Ovary (tissue), 9 donors: ENCODE results near the gene ARIH2. TPM values are rescaled to one million over a fixed set of nuclear protein-coding genes. Genes with fewer than 3 reads are reported as not detected.

Source experiments
- DNase-seq, 5 donors: peaks; one replicate each; pipeline ENCODE4 v3.0.0-alpha.2; 2019 to 2020
- H3K27ac ChIP-seq, 2 donors: fragments of 200-600 bp; one replicate each; pipeline versions ENCODE4 v1.5.1 to v1.8.0; 2019 to 2022
- H3K27me3 ChIP-seq: fragments of 200-600 bp; one replicate; pipeline ENCODE4 v1.8.0; 2022
- H3K36me3 ChIP-seq: fragments of 200-600 bp; sonication (generic); one replicate; pipeline ENCODE4 v1.5.1; 2019
- H3K4me1 ChIP-seq: one replicate; pipeline ENCODE4 v1.8.1; 2013; ENCODE audit warnings: mild to moderate bottlenecking, moderate library complexity; ENCODE audit not compliant: insufficient read depth
- H3K4me3 ChIP-seq: fragments of 200-600 bp; sonication (generic); one replicate; pipeline ENCODE4 v1.5.1; 2017
- H3K9me3 ChIP-seq, 2 donors: fragments of 200-600 bp in 1 of 2; sonication (generic) in 1 of 2; one replicate each; pipeline versions ENCODE4 v1.5.1 to v1.8.1; 2013 to 2019; ENCODE audit warnings: mild to moderate bottlenecking in 1 of 2, moderate library complexity in 1 of 2
- EP300 ChIP-seq: sonication (generic); formaldehyde crosslinking; IDR thresholded peaks from one replicate; pipeline ENCODE4 v1.6.1; 2017; ENCODE audit warnings: antibody characterized with exemption
- POLR2A ChIP-seq: fragments of 450-650 bp; IDR thresholded peaks from one replicate; pipeline ENCODE4 v1.6.1; 2017; ENCODE audit warnings: antibody characterized with exemption, mild to moderate bottlenecking, moderate library complexity
- WGBS, 3 donors: extraction: QIAGEN DNeasy Blood & Tissue Kit in 1 of 3; methylation state at CpG; one replicate each; pipeline versions ENCODE4 v1.1.5 to v1.1.7; 2013 to 2017; 5-methylcytosine and 5-hydroxymethylcytosine counted together
- intact Hi-C, 4 donors: fragments of 100-400 bp; cut with DNase I; formaldehyde crosslinking; loops; one replicate each; pipeline versions ENCODE4 v1.11.0 to v1.15.1; 2022 to 2023
- polyA plus RNA-seq, 2 donors: library from polyadenylated mRNA; stranded (reverse); fragments of 200-250 nt in 1 of 2; fragments of 350-450 nt in 1 of 2; fragmentation: Illumina TruSeq in 1 of 2; extraction: RNeasy Lipid Tissue Mini Kit (QIAGEN cat#74804) in 1 of 2; gene quantifications; one replicate each; pipeline ENCODE4 v1.2.3, GENCODE V29; 2013 to 2014
- total RNA-seq, 7 donors: library from RNA; depleted of rRNA in 2 of 7; stranded (reverse); fragments of >200 nt in 2 of 7; fragmentation: NEBNext Ultra II Directional in 3 of 7; extraction: Animal tissue kit (Norgen Biotek cat#: 25700) in 3 of 7; gene quantifications; one replicate each; pipeline versions ENCODE4 v1.1.0 to v1.2.4, GENCODE V29; 2016 to 2023
- TF ChIP-seq, protein P1 (sequence below), 3 donors: fragments of 450-650 bp in 2 of 3; fragments of 200-600 bp in 1 of 3; IDR thresholded peaks; one replicate each; pipeline versions ENCODE4 v1.5.1 to v1.8.0; 2016 to 2022; ENCODE audit warnings: antibody characterized with exemption in 3 of 3, mild to moderate bottlenecking in 1 of 3
- donor health status: DM: no; HTN: no; CAD: no; lungs with moderate emphysema.
- donor health status: DM: no; HTN: no; CAD: no.
- donor health status: Bipolar disorder and iron deficiency.
- donor health status: DM: yes; HTN: yes; CAD: no.
- donor health status: DM: no; HTN: no; CAD: no.
- donor health status: DM: yes; HTN: yes; CAD: no.

ARIH2 gene
- total and polyA plus RNA-seq, 9 donors, result 39.6 to 95.7 (median 72.0) TPM

DNA sequence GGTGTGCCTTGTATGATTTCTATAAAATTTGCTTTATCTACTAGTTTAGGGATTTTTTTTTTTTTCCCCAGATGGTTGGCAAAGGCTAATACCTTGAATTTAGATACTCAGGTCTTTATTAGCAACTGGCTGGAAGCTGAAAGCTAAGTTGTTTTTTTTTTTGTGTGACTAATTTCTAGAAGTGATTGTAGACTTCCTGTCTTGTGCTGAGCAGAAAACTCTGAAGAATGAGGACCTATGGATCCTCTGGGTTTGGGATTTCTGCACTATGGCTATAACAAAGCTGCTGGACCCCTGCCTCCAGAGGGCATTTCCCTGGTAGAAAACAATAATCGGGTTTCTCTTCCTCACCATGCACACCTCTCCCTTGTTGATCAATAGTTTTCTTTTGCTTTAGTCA, 10.0 kb downstream of the ARIH2 start:
- Histone ChIP-seq H3K9me3 (no peaks in the 10 kb centered on the region), H3K4me3 (no peak overlapping the region), H3K4me1 (peaks cover 1% of the 10 kb centered on the region), H3K36me3 (no peaks in the 10 kb centered on the region), H3K27me3 (no peaks in the 10 kb centered on the region), H3K27ac (no peak overlapping the region)
- TF ChIP-seq, protein P1, sequence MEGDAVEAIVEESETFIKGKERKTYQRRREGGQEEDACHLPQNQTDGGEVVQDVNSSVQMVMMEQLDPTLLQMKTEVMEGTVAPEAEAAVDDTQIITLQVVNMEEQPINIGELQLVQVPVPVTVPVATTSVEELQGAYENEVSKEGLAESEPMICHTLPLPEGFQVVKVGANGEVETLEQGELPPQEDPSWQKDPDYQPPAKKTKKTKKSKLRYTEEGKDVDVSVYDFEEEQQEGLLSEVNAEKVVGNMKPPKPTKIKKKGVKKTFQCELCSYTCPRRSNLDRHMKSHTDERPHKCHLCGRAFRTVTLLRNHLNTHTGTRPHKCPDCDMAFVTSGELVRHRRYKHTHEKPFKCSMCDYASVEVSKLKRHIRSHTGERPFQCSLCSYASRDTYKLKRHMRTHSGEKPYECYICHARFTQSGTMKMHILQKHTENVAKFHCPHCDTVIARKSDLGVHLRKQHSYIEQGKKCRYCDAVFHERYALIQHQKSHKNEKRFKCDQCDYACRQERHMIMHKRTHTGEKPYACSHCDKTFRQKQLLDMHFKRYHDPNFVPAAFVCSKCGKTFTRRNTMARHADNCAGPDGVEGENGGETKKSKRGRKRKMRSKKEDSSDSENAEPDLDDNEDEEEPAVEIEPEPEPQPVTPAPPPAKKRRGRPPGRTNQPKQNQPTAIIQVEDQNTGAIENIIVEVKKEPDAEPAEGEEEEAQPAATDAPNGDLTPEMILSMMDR (IDR thresholded peaks at IDR 0.05), result no peak
- TF ChIP-seq EP300 (no peak), POLR2A (no peak)
- no peak for DNase-seq
- 81 to 85% (median 83%) methylated on average over 1 of the region's 1 CpG for WGBS, 3 donors
- intact Hi-C loops, result no loop called here

DNA sequence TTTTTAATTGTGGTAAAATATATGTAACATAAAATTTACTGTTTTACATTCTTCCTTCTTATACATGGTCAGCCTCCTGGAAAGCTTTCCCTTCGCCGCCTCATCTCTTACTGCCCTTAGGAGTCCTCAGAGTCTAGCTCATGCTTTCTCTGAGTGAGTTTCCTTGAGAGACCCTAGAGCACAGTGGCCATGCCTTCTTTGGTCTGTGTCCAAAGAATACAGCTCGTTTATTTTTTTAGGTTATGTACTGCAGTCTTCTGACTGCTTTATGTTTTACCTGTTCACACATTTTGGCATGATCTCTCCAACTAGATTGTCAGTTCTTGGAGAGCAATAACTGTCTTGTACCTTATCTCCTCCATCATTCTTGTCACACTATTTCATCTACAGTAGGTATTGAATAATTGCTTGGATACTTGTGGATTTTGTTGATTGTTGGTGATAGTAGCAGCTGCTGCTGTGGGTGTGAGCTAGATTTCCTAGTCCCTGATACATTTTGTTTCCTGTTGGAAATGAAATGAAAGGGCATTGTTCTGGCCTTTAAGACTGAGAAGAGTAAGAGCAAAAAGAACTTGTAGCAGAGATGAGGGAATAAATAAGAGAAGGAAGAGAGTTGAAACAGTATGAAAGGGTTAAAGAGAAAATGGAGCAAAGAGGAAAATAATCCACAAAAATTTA, 10.9 kb downstream of the ARIH2 start:
- Histone ChIP-seq H3K27me3 (no peaks in the 10 kb centered on the region), H3K4me1 (peaks cover 1% of the 10 kb centered on the region), H3K4me3 (no peak overlapping the region), H3K9me3 (no peaks in the 10 kb centered on the region), H3K27ac (no peak overlapping the region), H3K36me3 (no peaks in the 10 kb centered on the region)
- no peak for TF ChIP-seq EP300
- TF ChIP-seq, protein P1 (IDR thresholded peaks at IDR 0.05), result no peak
- TF ChIP-seq POLR2A, result no peak
- 59 to 69% (median 64%) methylated on average over 3 of the region's 3 CpGs for WGBS, 3 donors
- DNase-seq, result no peak
- intact Hi-C loops, result no loop called here

GRCh38 chr3:48930590-48930989, 11.9 kb downstream of the ARIH2 start:
- no peaks in the 10 kb centered on the region for H3K9me3 ChIP-seq
- H3K36me3 ChIP-seq, result no peaks in the 10 kb centered on the region
- no peaks in the 10 kb centered on the region for H3K27me3 ChIP-seq
- no peak for DNase-seq
- H3K4me3 ChIP-seq, result no peak overlapping the region
- H3K4me1 ChIP-seq, result peaks cover 1% of the 10 kb centered on the region
- WGBS, 3 donors, result 90 to 95% (median 94%) methylated on average over 3 of the region's 3 CpGs
- no peak overlapping the region for H3K27ac ChIP-seq
- TF ChIP-seq POLR2A (no peak), EP300 (no peak)
- TF ChIP-seq, protein P1 (IDR thresholded peaks at IDR 0.05), result no peak
- intact Hi-C loops, result no loop called here

- Histone ChIP-seq H3K4me3 (no peak overlapping the region), H3K27me3 (no peaks in the 10 kb centered on the region), H3K36me3 (no peaks in the 10 kb centered on the region), H3K4me1 (peaks cover 1% of the 10 kb centered on the region), H3K27ac (no peak overlapping the region), H3K9me3 (no peaks in the 10 kb centered on the region)
- no peak for TF ChIP-seq EP300
- TF ChIP-seq, protein P1 (IDR thresholded peaks at IDR 0.05), result no peak
- TF ChIP-seq POLR2A, result no peak
- 61 to 74% (median 69%) methylated on average over 1 of the region's 1 CpG for WGBS, 3 donors
- intact Hi-C loops, result no loop called here
- no peak for DNase-seq
These were observed 13.4 kb downstream of the ARIH2 start for GRCh38 chr3:48931944-48932580.
